Measurements from ENCODE around the gene RALGPS1.

Gene RALGPS1

DNA sequence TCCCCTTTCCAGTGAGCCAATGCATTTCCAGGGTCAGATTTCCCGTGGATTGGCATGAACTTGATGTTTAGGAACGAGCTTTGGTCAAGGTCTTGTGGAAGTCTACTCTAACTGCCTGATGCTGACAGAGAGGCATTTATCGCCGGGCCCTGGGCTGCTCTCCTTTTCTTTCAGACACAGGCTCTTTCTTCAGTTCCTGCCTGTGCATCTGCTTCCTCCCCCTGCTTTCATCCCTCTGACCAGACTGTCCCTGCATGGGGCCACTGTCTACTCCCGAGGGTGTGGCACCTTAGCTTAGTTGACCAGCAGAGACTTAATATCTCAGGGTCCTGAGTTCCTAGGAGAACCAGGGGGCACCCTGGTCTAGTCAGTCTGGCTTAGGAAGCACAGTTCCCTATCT, 41.2 kb downstream of the RALGPS1 start:
- DNase-seq (ENCODE audit: low read depth in 3 of 3, low spot score in 1 of 3): no peak

DNA sequence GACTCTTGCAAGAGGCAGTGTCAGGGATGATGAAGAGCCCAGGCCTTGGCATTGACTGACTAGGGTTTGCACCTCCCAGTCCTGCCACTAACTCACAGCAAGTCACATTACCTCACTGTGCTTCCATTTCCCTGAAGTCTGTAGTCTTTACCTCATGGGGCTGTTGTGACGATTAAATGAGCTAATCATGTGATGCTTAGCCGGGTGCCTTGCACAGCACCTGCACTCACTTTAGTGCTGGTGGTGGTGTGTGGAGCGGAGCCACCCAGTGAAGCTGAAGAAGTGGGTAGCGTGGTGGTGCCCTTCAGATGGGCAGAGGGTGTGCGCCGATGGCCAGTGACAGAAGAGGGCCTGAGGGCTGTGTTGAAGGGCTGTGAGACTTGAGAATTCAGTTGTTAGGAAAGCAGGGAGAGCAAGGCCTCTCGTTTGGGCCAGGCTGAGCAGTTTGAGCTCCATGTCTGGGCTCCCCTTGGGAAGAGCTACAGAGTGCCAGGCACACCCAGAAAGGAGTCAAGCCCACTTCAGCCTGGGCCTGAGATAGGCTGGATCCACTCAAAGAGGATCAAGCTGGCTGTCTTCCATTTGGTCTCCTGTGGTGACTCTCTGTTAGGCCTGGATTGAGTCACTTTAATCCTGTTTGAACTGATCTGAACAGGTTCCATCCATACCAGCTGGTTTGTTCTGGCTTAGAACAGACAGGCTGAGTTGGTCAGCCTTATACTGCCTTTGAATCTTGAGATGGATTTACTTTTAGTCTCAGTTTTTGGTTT, 42.5 kb downstream of the RALGPS1 start:
- no peak for DNase-seq (ENCODE audit: low read depth in 3 of 3, low spot score in 1 of 3)

DNA sequence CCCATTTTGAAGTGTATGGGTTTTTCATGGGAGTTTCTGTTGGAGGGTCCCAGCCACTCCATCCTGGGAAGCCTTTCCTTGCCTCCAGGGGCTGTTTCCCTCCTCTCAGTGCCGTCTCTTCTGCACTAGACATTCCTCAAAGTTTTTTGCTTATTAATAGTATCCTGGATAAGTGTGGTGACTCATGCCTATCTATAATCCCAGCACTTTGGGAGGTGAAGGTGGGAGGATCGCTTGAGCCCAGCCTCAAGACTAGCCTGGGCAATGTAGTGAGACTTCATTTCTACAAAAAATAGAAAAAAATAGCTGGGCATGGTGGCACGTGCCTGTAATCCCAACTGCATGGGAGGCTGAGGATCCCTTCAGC, 43.1 kb downstream of the RALGPS1 start:
- DNase-seq (ENCODE audit: low read depth in 3 of 3, low spot score in 1 of 3): no peak

DNA sequence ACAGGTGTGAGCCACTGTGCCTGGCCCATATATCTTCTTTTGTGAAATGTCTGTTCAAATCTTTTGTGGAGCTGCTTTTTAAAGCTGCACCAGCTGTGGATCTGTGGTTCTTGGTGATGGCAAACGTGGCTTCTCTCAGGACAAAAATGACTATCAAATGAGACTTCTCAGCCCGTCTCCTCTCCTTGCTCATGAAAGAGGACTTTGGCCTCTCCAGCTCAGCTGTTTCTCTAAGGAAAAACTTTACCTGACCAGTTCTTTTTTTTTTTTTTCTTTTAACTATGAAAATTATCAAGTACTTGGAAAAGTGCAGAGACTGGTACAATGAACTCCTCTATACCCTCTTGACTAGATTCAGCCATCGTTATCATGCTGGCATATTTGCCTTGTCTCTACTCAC, 44.8 kb downstream of the RALGPS1 start:
- DNase-seq (ENCODE audit: low read depth in 3 of 3, low spot score in 1 of 3): no peak

DNA sequence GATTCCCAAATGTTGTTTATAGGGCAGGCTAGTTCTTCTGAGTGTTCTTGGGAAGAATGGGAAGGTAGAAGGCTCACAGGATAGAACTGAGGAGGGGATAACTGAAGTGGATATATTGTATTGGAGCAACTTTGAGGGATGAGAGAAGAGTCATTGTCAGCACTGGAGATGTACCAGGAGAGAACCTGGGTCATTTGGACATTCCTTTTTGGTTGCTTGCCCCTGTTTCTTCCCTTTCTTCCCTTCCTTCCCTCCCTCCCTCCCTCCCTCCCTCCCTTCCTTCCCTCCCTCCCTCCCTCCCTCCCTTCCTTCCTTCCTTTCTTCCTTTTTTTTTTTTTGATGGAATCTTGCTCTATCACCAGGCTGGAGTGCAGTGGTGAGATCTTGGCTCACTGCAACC, 45.3 kb downstream of the RALGPS1 start:
- DNase-seq (ENCODE audit: low read depth in 3 of 3, low spot score in 1 of 3): no peak

DNA sequence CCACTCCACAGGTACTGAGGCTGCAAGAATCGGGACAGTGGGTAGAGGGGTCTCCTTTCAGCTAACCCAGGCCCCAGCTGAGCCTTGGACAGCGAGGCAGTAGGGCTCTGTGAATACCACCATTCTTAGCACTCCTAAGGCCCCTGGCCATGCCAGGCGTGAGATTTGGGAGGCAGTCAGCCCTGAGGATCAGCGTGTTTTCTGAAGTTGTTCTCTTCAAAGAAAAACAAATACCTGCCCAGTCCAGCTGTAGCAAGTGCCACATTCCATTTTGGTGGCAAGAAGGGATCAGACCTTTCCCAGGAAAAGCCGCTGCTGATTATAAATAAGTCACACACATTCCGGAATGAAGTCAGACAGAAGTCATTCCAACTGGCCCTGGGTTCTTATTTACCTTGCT, 47.8 kb downstream of the RALGPS1 start:
- no peak for DNase-seq (ENCODE audit: low read depth in 3 of 3, low spot score in 1 of 3)

DNA sequence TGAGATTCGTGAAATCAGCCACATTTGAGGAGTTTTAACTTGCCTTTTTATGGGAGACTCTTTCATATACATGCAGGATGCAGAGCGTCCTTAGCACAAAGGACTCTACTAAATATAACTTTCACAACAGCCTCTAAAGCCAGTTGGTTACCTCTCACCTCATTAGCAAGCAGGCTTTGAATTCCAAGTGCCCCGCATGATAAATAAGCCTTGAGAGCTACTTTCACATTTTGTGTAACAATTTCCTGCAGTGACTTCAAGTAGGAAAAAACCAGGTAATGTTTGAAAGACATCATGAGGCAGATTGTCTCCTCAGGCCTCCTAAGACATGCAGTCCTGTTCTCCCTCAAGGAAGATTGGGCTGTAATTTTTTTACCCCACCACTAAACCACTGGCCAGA, 50.5 kb downstream of the RALGPS1 start:
- no peak for DNase-seq (ENCODE audit: low read depth in 3 of 3, low spot score in 1 of 3)

DNA sequence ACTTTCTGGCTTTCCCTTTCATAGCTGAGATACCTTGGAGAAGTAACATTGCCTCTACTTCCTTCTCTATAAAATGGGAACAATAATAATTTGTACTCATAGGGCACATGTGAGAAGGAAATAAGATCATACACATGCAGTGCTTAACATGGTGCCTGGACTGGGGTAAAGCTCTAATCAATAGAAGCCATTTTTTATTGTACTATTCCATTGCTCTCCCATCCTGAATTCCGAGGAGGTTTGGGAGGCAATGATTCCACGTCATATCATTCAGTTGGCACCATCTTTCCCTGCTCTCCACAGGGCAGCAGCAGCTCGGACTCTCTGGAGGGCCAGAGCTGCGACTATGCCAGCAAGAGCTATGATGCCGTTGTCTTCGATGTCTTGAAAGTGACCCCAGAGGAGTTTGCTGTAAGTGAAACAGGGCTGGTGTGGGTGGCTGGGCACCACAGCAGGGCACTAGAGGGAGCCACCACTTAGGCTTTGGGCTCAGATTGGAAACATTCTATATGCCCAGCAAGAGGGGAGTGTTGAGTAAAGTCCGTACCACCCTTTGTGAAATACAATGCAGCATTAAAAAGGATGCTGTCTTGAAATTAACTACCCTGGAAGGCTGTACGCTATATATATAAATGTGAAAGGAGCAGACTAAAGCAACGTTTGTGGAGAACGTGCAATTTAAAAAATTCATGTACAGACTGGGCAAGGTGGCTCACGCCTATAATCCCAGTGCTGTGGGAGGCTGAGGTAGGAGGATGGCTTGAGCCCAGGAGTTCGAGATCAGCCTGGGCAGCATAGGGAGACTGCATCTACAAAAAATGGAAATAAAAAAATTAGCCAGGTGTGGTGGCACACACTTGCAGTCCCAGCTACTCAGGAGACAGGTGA, 51.2 kb downstream of the RALGPS1 start:
- DNase-seq (ENCODE audit: low read depth in 3 of 3, low spot score in 1 of 3): peak in 2 of 3 donors; percentile 19 to 27

DNA sequence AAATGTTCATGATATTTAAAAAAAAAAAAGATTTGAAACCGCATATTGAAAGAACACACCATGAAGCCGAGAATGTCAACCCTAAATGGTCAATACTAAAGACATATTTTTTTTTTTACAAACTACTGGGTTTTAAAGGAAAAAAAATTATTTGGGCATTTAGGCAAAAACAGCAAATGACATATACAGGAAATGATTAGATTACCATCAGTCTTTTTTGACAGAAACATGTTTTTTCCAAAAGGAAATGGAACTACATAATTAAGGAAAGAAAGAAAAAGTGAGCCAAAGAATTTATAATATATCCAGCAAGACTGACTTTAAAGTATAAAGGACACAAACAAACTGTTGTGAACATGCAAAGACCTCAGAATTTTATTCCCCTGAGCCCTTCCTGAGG, 56.7 kb downstream of the RALGPS1 start:
- no peak for DNase-seq (ENCODE audit: low read depth in 3 of 3, low spot score in 1 of 3)

DNA sequence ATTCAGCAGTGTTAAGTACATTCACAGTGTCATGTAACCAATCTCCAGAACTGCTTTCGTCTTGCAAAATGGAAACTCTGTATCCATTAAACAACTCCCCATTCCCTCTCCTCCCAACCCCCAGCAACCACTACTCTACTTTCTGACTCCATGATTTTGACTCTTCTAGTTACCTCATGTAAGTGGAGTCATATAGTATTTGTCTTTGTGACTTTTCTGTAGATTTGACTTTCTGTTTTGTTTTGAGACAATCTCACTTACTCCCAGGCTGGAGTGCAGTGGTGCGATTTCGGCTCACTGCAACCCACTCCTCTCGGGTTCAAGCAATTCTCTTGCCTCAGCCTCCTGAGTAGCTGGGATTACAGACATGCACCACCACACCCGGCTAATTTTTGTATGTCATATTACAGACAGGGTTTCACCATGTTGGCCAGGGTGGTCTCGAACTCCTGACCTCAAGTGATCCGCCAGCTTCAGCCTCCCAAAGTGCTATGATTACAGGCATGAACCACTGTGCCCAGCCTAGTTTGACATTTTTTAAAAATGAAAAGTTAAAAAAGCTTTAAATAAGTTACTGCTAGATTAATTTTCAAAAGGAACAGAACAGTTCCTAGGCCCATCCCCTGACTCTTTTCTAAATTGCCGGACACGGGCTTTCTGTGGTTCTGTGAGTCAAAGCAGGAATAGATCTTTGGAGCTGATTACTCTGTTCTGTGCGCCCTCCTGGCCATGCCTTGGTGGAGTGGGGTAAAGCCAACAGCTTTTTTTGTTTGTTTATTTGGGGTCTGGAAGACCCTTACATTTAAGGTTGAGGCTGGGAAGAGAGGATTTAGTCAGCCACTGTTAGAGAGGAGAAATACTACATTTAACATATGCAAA, 59.3 kb downstream of the RALGPS1 start:
- DNase-seq (ENCODE audit: low read depth in 3 of 3, low spot score in 1 of 3): no peak

DNA sequence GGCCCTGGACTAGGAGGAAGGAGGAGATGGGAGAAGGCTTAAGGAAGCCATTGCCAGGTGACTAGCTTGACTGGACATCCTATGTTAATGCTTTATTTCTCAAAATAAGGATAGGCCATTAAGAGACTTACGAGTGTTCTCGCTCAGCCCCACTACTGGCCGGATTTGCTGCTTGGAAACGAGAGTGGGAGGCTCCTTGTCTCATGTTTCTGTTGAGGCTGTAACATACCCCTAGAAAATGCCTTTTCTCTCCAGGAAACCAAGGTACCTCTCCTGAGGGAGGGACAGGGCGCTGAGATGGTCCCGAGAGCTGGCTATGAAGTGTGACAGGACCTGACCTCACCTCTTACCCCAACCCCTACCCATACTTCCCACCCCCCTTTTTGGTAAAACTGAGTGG, 60.0 kb downstream of the RALGPS1 start:
- no peak for DNase-seq (ENCODE audit: low read depth in 3 of 3, low spot score in 1 of 3)

DNA sequence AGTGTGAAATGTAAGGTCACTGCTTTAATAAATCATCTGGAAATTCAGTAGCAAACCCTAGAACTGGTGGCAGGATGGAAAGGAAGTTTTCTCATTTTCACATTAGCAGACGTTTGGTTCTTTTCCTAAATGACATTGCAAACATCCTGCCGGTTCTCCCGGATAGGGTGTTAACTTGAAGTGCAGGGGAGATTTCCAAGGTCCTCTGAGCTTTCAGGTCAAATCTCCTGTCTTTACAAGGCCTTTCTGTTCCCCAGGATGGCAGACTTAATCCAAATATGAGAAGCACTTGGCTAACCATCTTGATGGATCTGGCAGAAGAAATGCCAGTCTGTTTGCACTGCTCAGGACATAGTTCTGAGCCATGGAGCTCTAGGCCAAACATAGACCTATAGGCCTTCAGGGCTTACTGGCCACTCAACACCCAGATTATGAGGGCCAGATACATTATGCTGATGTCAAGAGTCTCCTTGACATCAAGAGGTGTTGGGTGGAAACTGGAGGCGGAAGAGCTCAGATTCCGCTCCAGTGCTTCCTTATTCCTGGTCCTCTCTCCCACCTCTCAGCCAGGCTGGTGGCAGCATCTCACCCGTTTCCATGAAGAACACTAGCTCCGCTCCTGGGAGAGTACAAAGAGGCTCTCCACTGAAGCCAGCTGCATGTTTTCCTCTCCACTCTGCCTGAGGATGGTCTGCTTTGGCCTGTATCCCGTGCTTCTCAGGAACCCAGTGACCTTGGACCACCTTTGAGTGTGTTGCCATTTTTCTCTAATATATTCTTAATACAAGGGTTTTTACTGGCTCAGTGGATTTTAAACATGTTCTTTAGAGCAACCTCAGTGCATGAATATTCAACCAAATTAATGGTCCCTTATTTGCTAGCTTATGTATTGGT, 61.0 kb downstream of the RALGPS1 start:
- DNase-seq (ENCODE audit: low read depth in 3 of 3, low spot score in 1 of 3): no peak

DNA sequence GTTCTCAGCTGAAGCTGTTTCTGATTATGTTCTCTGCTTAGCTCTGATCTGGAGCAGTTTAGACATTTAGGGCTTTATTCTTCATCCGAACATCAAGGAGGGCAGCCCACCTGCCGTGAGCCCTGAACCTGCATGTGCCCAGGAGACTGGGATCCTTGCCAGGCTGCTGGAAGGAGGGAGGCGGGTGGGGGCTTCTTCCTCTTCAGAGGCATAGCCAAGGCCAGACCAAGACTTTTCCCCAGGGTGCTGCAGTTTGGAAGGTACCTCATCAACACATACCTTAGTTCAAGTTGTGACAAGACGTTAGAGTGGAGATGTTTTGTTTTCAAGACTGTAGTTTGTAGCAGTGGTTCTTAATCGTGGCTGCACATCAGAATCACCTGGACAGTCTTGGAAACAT, 64.9 kb downstream of the RALGPS1 start:
- DNase-seq (ENCODE audit: low read depth in 3 of 3, low spot score in 1 of 3): no peak

DNA sequence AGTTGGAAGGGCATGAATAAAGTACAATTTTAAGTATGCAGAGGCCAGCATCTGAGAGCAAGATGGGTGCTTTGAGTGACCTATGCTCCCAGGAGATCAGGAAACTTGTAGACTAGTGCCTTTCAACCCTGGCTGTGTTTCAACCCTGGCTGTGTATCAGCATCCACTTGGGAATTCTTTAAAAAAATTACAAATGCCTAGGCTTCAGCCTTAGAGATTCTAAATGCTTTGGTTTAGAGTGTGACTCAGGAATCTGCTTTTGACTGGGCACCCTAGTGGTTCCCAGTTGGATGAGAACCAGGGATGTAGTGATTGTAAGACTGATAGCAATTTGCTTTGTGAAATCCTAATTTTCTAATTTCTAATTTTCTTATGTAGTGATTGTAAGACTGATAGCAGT, 65.6 kb downstream of the RALGPS1 start:
- no peak for DNase-seq (ENCODE audit: low read depth in 3 of 3, low spot score in 1 of 3)

DNA sequence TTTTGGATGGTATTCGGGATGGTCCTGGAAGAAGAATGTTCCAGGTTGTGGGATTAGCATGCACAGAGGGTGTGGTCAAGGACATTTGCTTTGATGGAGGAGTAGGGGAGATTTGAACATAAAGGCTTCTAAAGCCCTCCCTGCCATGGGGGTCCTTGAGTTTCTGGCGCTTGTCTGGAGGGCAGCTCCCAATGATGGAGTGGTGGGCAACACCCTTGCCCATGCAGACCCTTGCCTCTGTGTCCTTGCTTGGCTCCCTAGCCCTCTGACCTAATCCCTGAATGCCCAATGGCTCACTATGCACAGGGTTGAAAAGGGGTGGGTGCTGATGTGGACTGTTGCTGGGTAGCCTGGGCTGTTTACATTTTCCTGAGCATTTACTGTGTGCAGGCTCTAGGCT, 66.6 kb downstream of the RALGPS1 start:
- no peak for DNase-seq (ENCODE audit: low read depth in 3 of 3, low spot score in 1 of 3)

DNA sequence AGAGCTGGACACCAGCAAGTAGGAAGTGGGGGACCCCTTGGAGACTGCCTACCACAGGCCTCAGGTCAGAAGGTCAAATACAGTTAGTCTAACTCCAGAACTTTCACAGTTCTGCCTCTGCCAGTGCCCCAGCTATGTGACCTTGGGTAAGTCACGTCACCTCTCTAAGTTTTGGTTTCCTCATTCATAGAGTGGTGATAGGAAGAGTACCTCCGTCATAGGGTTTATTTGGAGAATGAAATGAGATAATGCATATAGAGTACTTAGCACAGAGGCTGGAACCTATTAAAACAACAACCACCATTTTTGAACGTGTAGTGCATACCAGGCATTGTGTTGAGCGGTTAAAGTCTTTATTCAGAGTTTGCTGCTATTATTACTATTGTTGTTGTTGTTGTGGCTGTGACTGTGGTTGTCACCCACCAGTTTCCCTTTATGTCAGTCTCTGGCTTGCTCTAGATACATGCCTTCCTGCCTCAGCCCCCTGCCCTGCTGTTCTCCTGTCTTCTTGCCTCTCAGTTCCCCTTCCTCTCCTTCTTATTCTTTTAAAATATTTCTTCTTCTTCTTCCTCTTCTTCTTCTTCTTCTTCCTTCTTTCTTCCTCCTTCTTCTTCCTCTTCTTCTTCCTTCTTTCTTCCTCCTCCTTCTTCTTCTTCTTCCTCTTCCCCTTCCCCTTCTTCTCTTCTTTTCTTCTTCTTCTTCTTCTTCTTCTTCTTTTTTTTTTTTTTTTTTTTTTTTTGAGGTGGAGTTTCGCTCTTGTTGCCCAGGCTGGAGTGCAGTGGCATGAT, 67.8 kb downstream of the RALGPS1 start:
- DNase-seq (ENCODE audit: low read depth in 3 of 3, low spot score in 1 of 3): no peak

DNA sequence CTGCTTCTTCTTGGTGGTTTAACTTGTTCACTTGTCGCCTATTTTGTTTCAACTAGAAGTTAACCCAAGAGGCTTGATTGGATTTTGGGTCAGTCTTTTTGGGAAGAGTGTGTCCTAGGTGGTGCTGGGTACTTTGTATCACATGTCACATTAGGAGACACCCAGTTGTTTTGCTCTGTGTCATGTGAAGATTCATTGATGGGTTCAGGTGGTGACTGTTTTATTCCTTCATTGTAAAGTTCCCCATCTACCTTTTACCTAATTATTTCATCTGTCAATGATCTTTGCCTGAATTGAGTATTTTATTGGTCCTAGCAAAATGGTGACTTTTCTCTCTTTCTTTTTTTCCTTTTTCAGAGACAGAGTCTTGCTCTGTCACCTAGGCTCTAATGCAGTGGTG, 69.2 kb downstream of the RALGPS1 start:
- DNase-seq (ENCODE audit: low read depth in 3 of 3, low spot score in 1 of 3): no peak

DNA sequence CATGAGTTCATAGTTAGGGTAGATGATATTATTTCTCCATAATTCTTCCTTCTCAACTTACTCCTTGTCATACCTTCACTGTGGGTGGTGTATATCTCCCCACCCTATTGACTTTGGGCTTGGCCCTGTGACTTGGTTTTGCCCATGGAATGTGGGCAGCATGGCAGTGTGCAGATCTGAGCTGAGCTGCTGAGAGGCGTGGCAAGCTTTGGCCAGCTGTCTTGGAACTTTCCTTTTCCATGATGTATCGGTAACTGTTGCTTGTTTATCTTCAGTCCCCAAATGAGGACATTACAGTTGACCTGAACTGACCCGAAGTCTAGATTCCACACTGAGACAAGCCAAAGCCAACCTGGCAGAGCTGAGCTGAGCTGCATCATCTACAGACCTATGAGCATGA, 70.4 kb downstream of the RALGPS1 start:
- no peak for DNase-seq (ENCODE audit: low read depth in 3 of 3, low spot score in 1 of 3)

DNA sequence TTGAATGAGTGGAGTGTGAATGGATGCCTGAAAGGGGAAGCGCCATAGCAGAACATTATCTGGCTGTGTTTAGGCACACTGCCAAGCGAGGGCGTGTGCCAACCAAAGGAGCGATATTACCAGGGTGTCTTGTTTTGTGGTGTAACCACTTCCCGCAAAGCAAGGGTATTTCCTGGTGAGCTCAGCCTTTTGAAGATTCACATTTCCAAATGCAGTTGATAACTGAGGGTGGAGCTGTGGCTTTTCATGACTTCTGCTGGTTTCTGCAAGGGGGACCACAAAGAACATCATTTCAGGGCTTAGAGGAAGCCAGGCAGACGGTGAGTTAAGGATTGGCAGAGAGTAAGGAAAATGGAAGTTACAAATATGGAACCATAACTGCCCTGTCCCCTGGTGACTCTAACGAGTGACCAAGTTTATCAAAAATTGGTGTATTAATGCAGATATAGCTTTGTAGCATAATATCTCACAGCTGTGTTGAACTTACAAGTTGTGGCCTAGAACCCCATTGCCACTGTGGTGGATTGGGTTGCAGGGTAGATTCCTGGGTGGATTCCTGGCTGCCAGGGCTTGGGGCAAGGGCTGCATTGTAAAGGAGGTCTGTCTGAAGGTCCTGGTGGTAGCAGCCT, 71.4 kb downstream of the RALGPS1 start:
- DNase-seq (ENCODE audit: low read depth in 3 of 3, low spot score in 1 of 3): peak; percentile 55 to 74 (median 71)
